PC-3 (cell line): ENCODE measurements around the gene NPIPB13. TPM values are rescaled to one million over a fixed set of nuclear protein-coding genes. Genes with fewer than 3 reads are reported as not detected.

ENCODE experiments used
- total RNA-seq: library from RNA; depleted of rRNA; stranded (reverse); fragments of >200 nt; gene quantifications from 2 replicates; pipeline ENCODE4 v1.2.3, GENCODE V29; 2014; rRNA removed

NPIPB13 gene
- total RNA-seq, 1 experiment from 2014 or later: 0.29 TPM

Other genes starting within 250 kb of the NPIPB13 start
- gene DOC2A, start 237.5 kb downstream of the NPIPB13 start, total RNA-seq: 4.6 and 5.2 TPM in 2 replicates
- gene C16orf92, start 225.3 kb downstream of the NPIPB13 start, total RNA-seq: not detected in 2 replicates
- gene TLCD3B, start 217.2 kb downstream of the NPIPB13 start, total RNA-seq: 0.29 and 0.47 TPM in 2 replicates
- gene ALDOA, start 182.7 kb downstream of the NPIPB13 start, total RNA-seq: 1,859 and 2,048 TPM in 2 replicates
- 116 and 117 TPM in 2 replicates for gene PPP4C, start 172.5 kb downstream of the NPIPB13 start, total RNA-seq
- gene TBX6, start 156.6 kb downstream of the NPIPB13 start, total RNA-seq: 0.86 and 1.1 TPM in 2 replicates
- gene YPEL3, start 152.3 kb downstream of the NPIPB13 start, total RNA-seq: 5.1 and 7.7 TPM in 2 replicates
- 2.2 and 3.4 TPM in 2 replicates for gene GDPD3, start 134.9 kb downstream of the NPIPB13 start, total RNA-seq
- 31.4 and 34.4 TPM in 2 replicates for gene MAPK3, start 125.3 kb downstream of the NPIPB13 start, total RNA-seq
- gene CORO1A, start 64.9 kb downstream of the NPIPB13 start, total RNA-seq: 8.4 and 10.3 TPM in 2 replicates
- gene BOLA2B, start 54.8 kb downstream of the NPIPB13 start, total RNA-seq: 143 and 162 TPM in 2 replicates
- gene SLX1A, start 54.6 kb downstream of the NPIPB13 start, total RNA-seq: 83.4 and 91.9 TPM in 2 replicates
- gene SULT1A3, start 49.2 kb downstream of the NPIPB13 start, total RNA-seq: 8.5 and 14.6 TPM in 2 replicates
- 30.0 and 43.3 TPM in 2 replicates for gene CD2BP2, start 106.8 kb upstream of the NPIPB13 start, total RNA-seq
- 36.0 and 52.4 TPM in 2 replicates for gene TBC1D10B, start 122.0 kb upstream of the NPIPB13 start, total RNA-seq
- gene MYL11, start 126.3 kb upstream of the NPIPB13 start, total RNA-seq: not detected in 2 replicates
- 0.55 TPM in 1 of 2 replicates, not detected in the other for gene SEPTIN1, start 134.1 kb upstream of the NPIPB13 start, total RNA-seq
- 8.9 and 14.2 TPM in 2 replicates for gene ZNF48, start 146.9 kb upstream of the NPIPB13 start, total RNA-seq
- 3.6 and 4.3 TPM in 2 replicates for gene ZNF771, start 159.1 kb upstream of the NPIPB13 start, total RNA-seq
- 63.1 and 64.1 TPM in 2 replicates for gene DCTPP1, start 181.6 kb upstream of the NPIPB13 start, total RNA-seq
- gene SEPHS2, start 197.4 kb upstream of the NPIPB13 start, total RNA-seq: 8.4 and 16.8 TPM in 2 replicates
- gene ITGAL, start 224.3 kb upstream of the NPIPB13 start, total RNA-seq: not detected in 2 replicates